Measurements from ENCODE around the gene ZNF622.
"Not testable (repeated sequence)": the region's sequence is repeated elsewhere in the genome, so short reads cannot be mapped to it uniquely, and the experiment has no call there.

The ZNF622 gene

GRCh38 chr5:16436065-16436682, 29.4 kb downstream of the ZNF622 start:
- not testable (repeated sequence) for DNase-seq (ENCODE audit: low read depth in 2 of 3, low spot score in 2 of 3)

GRCh38 chr5:16431490-16431889, 34.1 kb downstream of the ZNF622 start:
- DNase-seq (ENCODE audit: low read depth in 2 of 3, low spot score in 2 of 3) = no peak

- DNase-seq (ENCODE audit: low read depth in 2 of 3, low spot score in 2 of 3) = no peak
These were observed 35.1 kb downstream of the ZNF622 start for GRCh38 chr5:16430349-16431089.

DNA sequence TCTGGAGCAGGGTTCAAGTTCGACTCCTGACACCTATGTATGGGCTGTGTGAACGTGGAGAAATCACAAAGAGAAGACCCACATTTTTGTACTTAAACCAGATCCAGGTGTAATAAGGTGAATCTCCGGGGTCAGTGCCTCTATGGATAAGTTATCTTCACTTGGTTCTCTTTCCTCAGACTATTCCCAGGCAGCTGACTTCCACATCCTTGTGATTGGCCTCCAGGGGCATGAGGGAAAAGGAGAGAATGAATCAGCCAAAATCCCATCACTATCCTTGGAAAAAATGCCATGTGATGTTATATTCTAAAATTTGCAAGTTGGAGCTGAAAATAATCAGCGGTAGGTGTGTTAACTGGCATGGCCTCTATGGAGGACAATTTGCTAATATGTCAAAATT, 37.2 kb downstream of the ZNF622 start:
- no peak for DNase-seq (ENCODE audit: low read depth in 2 of 3, low spot score in 2 of 3)

GRCh38 chr5:16427587-16427986, 38.0 kb downstream of the ZNF622 start:
- no peak for DNase-seq (ENCODE audit: low read depth in 2 of 3, low spot score in 2 of 3)

DNA sequence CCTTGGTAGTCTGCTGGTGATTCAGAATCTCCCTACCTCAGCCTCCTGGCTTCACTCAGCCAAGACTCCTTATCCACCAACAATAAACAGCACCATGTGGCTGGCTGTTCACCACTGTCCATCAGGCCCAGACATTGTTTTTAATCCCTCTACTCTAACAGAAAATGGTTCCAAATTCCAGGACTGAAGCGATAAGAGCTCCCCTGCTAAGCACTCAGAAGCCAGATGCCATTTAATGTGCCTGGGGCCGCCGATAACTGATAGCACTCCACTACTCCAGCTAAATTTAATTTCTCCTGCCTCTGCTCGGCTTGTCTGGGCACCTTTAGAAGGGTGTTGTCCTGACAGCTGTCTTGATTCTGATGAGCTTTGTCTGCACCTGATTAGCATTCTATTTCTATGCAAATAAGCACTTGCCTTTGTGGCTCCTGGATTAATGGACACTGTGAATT, 47.1 kb downstream of the ZNF622 start:
- DNase-seq (ENCODE audit: low read depth in 2 of 3, low spot score in 2 of 3) = no peak

GRCh38 chr5:16417398-16418074, 48.1 kb downstream of the ZNF622 start:
- DNase-seq (ENCODE audit: low read depth in 2 of 3, low spot score in 2 of 3) = no peak

DNA sequence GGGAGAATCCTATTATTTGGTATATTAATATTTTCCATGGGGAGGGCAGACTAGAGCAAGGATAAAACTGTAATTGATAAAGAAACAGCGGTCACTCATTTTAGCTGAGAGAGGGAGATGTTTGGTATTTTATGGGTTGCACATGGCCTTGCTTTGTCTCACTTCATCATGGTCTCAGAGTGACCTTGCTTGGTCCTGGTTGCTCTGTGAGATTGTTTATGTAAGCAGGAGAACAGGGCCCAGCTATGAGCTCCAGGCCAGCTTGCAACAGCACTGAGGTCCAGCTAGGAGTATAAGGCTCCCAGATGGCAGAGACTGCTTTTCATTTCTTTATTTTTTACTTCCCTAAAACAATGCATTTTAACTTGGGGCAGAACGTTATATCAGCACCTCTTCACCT, 50.7 kb downstream of the ZNF622 start:
- DNase-seq (ENCODE audit: low read depth in 2 of 3, low spot score in 2 of 3) = no peak

DNA sequence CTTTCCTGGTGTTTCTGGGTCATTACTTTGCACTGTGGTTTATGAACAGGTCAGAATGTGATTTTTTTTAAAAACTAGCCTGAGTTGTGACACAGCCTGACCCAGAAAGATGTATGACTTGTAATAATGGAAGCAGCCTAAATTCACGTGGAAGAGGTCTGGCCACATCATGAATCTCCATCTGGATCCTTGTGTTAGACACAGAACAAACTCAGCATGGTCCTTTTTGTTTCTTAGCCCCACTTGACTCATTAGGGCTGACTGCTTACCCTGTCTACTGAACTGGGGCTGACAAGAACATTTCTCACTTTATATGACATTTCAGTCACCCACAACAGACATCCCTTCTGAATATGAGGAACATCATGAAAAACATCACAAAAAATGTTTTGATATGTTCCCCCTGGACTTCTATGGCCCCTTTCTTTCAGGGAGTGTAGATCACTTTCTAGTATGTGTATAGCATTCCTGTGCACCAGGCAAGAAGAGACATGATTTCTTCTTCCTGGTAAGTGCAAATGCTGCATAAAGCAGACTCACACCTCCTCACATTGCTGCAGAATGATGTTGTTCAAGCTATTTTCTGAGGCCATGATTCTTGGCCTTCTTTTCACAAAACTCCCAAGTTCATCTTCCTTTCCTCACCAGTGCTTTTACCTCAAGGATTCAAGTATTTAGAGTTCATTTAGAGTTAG, 52.3 kb downstream of the ZNF622 start:
- DNase-seq (ENCODE audit: low read depth in 2 of 3, low spot score in 2 of 3) = no peak

DNA sequence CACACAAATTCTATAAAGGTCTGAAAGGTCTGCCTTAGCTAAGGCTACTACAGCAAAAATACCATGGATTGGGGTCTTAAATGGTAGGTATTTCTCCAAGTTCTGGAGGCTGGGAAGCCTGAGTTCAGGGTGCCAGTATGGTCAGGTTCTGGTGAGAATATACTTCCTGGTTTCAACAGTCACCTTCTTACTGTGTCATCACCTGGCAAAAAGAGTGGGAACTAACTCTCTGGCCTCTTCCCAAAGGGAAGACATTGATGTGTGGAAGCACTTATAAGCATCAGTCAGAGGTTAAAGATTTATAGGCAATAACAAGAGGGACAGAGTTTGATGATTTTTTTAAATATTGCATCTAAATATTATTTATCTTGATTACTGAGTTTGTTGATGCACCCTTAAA, 53.0 kb downstream of the ZNF622 start:
- DNase-seq (ENCODE audit: low read depth in 2 of 3, low spot score in 2 of 3) = no peak

DNA sequence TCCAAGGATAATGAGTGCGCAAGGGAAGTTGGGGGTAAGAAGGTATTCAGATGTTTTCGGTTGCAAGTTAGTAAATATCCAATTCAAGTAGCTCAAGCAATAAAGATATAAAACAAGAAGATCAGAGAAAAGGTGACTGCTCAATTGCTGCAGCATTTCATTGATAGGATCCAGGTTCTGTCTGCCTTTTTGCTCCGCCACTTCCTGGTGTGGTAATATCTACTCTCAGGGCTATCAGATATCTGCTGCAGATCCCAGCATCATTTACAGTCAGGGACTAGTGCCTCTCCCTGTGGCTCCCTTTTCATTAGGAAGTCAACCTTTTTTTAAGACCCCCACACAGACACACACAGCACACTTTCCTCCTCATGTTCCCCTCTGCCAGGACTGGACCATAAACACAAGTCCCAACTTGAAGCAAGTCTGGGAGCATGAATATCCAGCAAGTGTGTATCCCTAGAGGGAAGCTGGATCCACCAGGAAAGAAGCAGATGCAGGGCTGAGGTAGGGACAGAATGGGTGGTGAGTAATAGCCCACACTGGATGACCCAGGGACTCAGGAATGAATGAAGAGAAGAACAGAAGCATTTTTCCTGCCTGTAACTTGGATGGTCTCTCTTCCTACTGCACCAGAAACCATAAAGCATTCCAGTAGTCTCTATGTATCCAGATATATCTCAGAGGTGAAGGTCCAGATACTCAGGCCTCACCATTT, 53.7 kb downstream of the ZNF622 start:
- DNase-seq (ENCODE audit: low read depth in 2 of 3, low spot score in 2 of 3) = no peak

- DNase-seq (ENCODE audit: low read depth in 2 of 3, low spot score in 2 of 3) = no peak
These were observed 54.4 kb downstream of the ZNF622 start for GRCh38 chr5:16411235-16411634.

DNA sequence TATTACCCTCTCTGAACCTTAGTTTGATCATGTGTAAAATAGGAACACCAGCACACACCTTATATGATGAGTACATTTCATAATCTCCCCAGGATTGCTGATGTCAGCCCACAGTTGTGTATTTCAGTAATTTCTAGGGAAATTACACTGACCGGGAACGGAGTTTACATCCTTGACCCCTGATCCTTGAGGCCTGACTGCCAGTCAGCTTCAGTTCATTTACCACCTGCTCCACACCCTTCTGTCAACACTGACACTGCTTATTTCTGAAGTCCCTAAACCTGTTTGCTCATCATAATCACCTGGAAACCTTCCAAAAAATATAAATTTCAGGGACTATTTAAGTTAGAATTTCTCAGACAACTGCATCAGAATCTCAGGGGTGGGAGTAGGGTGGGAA, 55.3 kb downstream of the ZNF622 start:
- no peak for DNase-seq (ENCODE audit: low read depth in 2 of 3, low spot score in 2 of 3)

DNA sequence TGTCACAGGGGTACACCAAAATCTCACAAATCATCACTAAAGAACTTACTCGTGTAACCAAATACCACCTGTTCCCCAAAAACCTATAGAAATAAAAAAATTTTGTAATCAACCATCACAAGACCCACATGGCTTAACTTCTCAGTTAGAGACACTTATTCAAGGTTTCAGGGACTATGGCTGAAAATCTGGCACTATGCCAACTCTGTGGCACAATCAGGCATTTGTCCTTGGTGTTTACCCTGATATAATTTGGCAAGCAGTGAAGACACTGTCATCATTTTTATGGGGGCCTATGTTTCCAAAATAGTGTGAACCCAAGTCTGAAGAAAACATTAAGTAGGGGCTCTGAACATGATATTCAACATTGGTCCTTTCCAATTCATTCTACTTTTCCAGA, 59.0 kb downstream of the ZNF622 start:
- DNase-seq (ENCODE audit: low read depth in 2 of 3, low spot score in 2 of 3) = no peak

GRCh38 chr5:16406023-16406422, 59.6 kb downstream of the ZNF622 start:
- DNase-seq (ENCODE audit: low read depth in 2 of 3, low spot score in 2 of 3) = no peak

Data from activated CD8-positive, alpha-beta memory T cell treated with anti-CD3 and anti-CD28 coated beads for 48 hours (primary cell).